Fibroblast of the aortic adventitia (primary cell): Measurements from ENCODE around the gene CCDC7. TPM values are rescaled to one million over a fixed set of nuclear protein-coding genes. Genes with fewer than 3 reads are reported as not detected.

Experiments used
- DNase-seq: peaks from one replicate; pipeline ENCODE4 v3.0.0-alpha.2; 2010; ENCODE audit warnings: low read depth
- H3K4me3 ChIP-seq: 2 replicates; pipeline ENCODE4 v1.5.1; 2011; ENCODE audit warnings: low read depth, mild to moderate bottlenecking, control low read depth, low read length, moderate library complexity
- total RNA-seq: library from RNA; depleted of rRNA; stranded (reverse); fragments of >200 nt; gene quantifications from 2 replicates; pipeline ENCODE4 v1.2.3, GENCODE V29; 2012; ENCODE audit warnings: low replicate concordance
- TF ChIP-seq, protein P1 (sequence below): IDR thresholded peaks from 2 replicates; pipeline ENCODE4 v1.5.1; 2011; ENCODE audit warnings: mild to moderate bottlenecking, low read length, control low read depth, inconsistent platforms; ENCODE audit not compliant: insufficient read depth

The CCDC7 gene
- total RNA-seq, 1 donor = 15.4 TPM

DNA sequence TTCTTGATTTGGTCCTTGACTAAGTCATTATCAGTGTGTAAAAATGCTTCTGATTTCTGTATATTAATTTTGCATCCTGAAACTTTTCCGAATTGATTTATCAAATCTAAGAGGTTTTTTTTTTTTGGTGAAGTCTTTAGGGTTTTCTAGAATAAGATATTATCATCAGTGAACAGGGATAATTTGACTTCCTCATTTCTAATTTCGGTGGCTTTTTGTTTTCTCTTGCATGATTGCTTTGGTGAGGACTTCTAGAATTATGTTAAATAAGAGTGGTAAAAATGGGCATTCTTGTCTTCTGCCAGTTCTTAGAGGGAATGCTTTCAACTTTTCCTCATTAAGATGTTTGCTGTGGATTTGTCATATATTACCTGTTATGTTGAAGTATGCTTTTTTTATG is 170.5 kb downstream of the CCDC7 start:
- no peak for DNase-seq
- no peak overlapping the region for H3K4me3 ChIP-seq
- TF ChIP-seq, protein P1, sequence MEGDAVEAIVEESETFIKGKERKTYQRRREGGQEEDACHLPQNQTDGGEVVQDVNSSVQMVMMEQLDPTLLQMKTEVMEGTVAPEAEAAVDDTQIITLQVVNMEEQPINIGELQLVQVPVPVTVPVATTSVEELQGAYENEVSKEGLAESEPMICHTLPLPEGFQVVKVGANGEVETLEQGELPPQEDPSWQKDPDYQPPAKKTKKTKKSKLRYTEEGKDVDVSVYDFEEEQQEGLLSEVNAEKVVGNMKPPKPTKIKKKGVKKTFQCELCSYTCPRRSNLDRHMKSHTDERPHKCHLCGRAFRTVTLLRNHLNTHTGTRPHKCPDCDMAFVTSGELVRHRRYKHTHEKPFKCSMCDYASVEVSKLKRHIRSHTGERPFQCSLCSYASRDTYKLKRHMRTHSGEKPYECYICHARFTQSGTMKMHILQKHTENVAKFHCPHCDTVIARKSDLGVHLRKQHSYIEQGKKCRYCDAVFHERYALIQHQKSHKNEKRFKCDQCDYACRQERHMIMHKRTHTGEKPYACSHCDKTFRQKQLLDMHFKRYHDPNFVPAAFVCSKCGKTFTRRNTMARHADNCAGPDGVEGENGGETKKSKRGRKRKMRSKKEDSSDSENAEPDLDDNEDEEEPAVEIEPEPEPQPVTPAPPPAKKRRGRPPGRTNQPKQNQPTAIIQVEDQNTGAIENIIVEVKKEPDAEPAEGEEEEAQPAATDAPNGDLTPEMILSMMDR = no peak

DNA sequence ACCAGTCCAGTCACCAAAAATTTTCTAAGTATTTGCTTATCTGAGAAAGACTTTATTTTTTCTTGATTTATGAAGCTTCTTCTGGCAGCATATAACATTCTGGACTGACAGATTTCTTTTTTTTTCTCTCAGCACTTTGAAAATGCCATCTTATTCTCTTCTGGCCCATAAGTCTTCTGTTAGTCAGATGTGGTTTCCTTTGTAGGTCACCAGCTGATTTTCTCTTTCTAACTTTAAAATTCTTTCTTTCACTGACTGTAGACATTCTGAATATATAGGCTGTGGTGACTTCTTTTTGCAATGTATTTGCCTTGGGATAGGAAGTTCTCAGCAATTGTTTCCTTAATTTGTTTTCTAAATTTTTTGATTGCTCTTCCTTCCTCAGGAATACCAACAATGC is 172.5 kb downstream of the CCDC7 start:
- TF ChIP-seq, protein P1 = no peak
- no peak overlapping the region for H3K4me3 ChIP-seq
- DNase-seq = no peak

DNA sequence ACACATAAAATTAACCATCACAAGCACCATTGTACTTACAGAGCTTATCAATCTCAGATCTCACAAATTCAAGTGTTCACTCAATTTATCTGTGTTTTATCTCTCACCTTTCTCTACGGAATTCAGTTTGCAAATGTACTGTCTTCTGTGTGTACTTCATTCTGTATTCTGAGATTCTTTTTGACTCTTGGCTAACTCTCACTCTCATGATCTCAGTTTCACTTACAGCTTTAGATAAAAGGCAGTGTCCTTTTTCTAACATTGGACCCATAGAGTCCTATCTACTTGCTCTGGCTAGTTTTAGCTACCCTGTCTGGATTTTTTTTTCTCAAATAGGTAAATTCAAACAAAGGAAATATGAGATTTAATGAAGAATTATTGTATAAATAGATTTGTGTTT is 176.0 kb downstream of the CCDC7 start:
- TF ChIP-seq, protein P1 = no peak
- no peak for DNase-seq
- no peak overlapping the region for H3K4me3 ChIP-seq

DNA sequence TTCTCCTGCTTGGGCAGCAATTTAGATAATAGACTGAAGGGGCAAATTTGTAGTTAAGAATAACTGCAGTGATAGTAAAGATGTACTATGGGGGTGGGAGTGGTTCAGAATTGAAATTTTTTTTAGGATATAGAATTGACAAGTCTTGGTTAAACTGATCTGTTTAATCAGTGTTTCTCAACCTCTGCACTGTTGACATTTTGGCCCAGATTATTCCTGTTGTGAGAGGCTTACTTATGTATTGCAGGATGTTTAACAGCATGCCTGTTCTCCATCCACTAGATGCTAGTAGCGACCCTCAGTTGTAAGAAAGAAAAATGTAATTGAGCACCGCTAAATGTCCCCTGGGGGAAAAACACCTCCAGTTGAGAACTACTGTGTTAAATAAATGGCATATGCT is 176.5 kb downstream of the CCDC7 start:
- no peak overlapping the region for H3K4me3 ChIP-seq
- DNase-seq = no peak
- TF ChIP-seq, protein P1 = no peak

DNA sequence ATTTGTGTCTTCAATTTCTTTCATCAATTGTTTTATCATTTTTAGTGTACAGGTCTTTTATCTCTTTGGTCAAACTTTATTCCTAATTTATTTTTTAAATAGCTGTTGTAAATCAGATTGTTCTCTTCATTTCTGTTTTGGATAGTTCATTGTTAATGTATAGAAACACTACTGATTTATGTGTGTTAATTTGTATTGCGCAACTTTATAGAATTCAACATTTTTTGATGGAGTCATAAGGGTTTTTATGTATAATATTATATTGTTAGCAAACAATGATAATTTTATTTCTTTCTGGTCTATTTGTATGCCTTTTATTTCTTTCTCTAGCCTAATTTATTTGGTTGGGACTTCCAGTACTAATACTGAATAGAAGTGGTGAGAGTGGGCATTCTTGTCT is 181.2 kb downstream of the CCDC7 start:
- TF ChIP-seq, protein P1 = no peak
- no peak overlapping the region for H3K4me3 ChIP-seq
- DNase-seq = no peak

DNA sequence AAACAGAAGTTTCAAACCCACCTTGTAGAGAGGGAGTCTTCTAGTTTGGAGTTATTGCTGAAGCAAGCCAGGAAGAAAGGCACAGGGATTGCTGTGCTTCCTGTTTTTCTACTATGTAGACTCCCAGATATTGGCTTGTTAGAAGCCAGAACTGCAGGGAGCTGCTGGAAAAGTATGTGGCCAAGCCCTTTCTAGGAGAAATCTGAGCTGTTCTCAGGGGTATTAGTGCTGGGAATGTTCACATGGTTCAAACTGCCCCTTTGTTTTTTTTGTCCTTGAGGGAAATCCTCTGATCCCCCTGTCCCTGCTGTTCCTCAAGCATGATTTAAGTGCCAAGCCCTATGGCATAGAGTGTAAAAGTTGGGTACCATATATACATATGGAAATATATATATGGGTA is 184.0 kb downstream of the CCDC7 start:
- no peak for DNase-seq
- no peak overlapping the region for H3K4me3 ChIP-seq
- TF ChIP-seq, protein P1 = no peak

DNA sequence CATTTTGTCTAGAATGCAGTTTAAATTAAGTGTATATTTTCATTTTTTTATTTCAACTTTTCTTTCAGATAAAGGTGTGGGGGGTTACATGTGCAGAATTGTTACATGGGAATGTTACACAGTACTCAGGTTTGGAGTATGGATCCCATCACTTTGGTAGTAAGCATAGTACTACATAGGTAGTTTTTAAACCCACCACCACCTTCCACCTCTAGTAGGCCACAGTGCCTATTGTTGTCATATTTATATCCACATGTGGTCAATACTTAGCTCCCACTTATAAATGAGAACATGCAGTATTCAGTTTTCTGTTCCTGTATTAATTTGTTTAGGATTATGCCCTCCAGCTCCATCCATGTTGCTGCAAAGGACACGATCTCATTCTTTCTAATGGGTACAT is 200.6 kb downstream of the CCDC7 start:
- no peak for DNase-seq
- H3K4me3 ChIP-seq = no peak overlapping the region
- TF ChIP-seq, protein P1 = no peak
